Measurements from ENCODE around the gene HCK.

GRCh38 chr20:32069711-32070110 lies 17.7 kb downstream of the HCK start:
- TF ChIP-seq POLR2A (IDR thresholded peaks at IDR 0.05) (no peak), CTCF (IDR thresholded peaks at IDR 0.05) (no peak)

Measured in lower leg skin (tissue), 3 donors.